HG02798 (cell line): ENCODE measurements around the gene TXNDC5.

Source experiments
- ATAC-seq: cut with Tn5 transposase; IDR thresholded peaks from one replicate; pipeline ENCODE4 v1.9.1; 2021; ENCODE audit warnings: mild to moderate bottlenecking; ENCODE audit not compliant: unreplicated experiment, poor library complexity

Gene TXNDC5

GRCh38 chr6:7878401-7878964 lies 32.1 kb downstream of the TXNDC5 start:
- ATAC-seq, result no peak

GRCh38 chr6:7868926-7869325 lies 41.7 kb downstream of the TXNDC5 start:
- ATAC-seq, result no peak

GRCh38 chr6:7866526-7866925 lies 44.1 kb downstream of the TXNDC5 start:
- ATAC-seq, result no peak

- ATAC-seq, result no peak
Observed at GRCh38 chr6:7865781-7866180, 44.8 kb downstream of the TXNDC5 start.

GRCh38 chr6:7859591-7859990 lies 51.0 kb downstream of the TXNDC5 start:
- ATAC-seq, result no peak

- ATAC-seq, result no peak
Observed at GRCh38 chr6:7851780-7852179, 58.8 kb downstream of the TXNDC5 start.

GRCh38 chr6:7848229-7848628 lies 62.4 kb downstream of the TXNDC5 start:
- ATAC-seq, result no peak

- ATAC-seq, result no peak
Observed at GRCh38 chr6:7846966-7847818, 63.4 kb downstream of the TXNDC5 start.

- ATAC-seq, result no peak
Observed at GRCh38 chr6:7841781-7842468, 68.7 kb downstream of the TXNDC5 start.

GRCh38 chr6:7836371-7837026 lies 74.1 kb downstream of the TXNDC5 start:
- no peak for ATAC-seq

GRCh38 chr6:7833751-7834070 lies 76.9 kb downstream of the TXNDC5 start:
- no peak for ATAC-seq

GRCh38 chr6:7832904-7833750 lies 77.5 kb downstream of the TXNDC5 start:
- no peak for ATAC-seq
